Body of pancreas (tissue), 4 donors: ENCODE data around the gene EFCAB6. TPM values are rescaled to one million over a fixed set of nuclear protein-coding genes. Genes with fewer than 3 reads are reported as not detected.

ENCODE experiments used
- ATAC-seq: fragments of 150-250 bp; one replicate; pipeline ENCODE4 v1.9.1; 2016
- DNase-seq, 4 donors: peaks; one replicate each; pipeline ENCODE4 v3.0.0-alpha.2; 2019
- H3K27ac ChIP-seq, 4 donors: fragments of 200-600 bp; sonication (generic); 1 replicate in 3 of 4; 2 replicates in 1 of 4; pipeline versions ENCODE4 v1.5.1 to v1.6.1; 2016 to 2019; ENCODE audit warnings: mild to moderate bottlenecking in 1 of 4, mixed read lengths in 1 of 4, moderate library complexity in 1 of 4
- H3K27me3 ChIP-seq, 2 donors: fragments of 200-600 bp; sonication (generic); one replicate each; pipeline ENCODE4 v1.6.0; 2016; ENCODE audit warnings: mild to moderate bottlenecking in 1 of 2
- H3K36me3 ChIP-seq, 2 donors: fragments of 200-600 bp; sonication (generic); replicated peaks in 1 of 2; 2 replicates each; pipeline ENCODE4 v1.5.1; 2016; ENCODE audit warnings: low read depth in 2 of 2; ENCODE audit not compliant: insufficient read depth in 1 of 2
- H3K4me1 ChIP-seq: fragments of 200-600 bp; sonication (generic); one replicate; pipeline ENCODE4 v1.6.0; 2016
- H3K4me3 ChIP-seq, 2 donors: fragments of 200-600 bp; sonication (generic); 1 replicate in 1 of 2; 2 replicates in 1 of 2; pipeline ENCODE4 v1.5.1; 2016 to 2019
- H3K9me3 ChIP-seq, 3 donors: fragments of 200-600 bp; sonication (generic); 1 replicate in 2 of 3; 2 replicates in 1 of 3; pipeline ENCODE4 v1.5.1; 2016
- POLR2A ChIP-seq, 3 donors: fragments of 450-650 bp; IDR thresholded peaks; one replicate each; pipeline ENCODE4 v1.6.1; 2016; ENCODE audit warnings: antibody characterized with exemption in 3 of 3, mild to moderate bottlenecking in 2 of 3
- WGBS, 2 donors: methylation state at CpG; one replicate each; pipeline ENCODE4 v1.1.5; 2017; 5-methylcytosine and 5-hydroxymethylcytosine counted together
- intact Hi-C: fragments of 100-400 bp; cut with DNase I; formaldehyde crosslinking; loops from one replicate; pipeline ENCODE4 v1.15.1; 2023
- total RNA-seq, 2 donors: library from RNA; depleted of rRNA; stranded (reverse); fragments of >200 nt; gene quantifications; one replicate each; pipeline ENCODE4 v1.1.0, GENCODE V29; 2016
- TF ChIP-seq, protein P1 (sequence below), 7 experiments: fragments of 450-650 bp in 4 of 7; fragments of 200-600 bp in 3 of 7; sonication (generic) in 3 of 7; IDR thresholded peaks; one replicate each; pipeline ENCODE4 v1.5.1; 2016 to 2019; ENCODE audit warnings: antibody characterized with exemption in 7 of 7

The EFCAB6 gene
- total RNA-seq, 2 donors from 2014 or later, result 4.0 to 4.4 TPM

DNA sequence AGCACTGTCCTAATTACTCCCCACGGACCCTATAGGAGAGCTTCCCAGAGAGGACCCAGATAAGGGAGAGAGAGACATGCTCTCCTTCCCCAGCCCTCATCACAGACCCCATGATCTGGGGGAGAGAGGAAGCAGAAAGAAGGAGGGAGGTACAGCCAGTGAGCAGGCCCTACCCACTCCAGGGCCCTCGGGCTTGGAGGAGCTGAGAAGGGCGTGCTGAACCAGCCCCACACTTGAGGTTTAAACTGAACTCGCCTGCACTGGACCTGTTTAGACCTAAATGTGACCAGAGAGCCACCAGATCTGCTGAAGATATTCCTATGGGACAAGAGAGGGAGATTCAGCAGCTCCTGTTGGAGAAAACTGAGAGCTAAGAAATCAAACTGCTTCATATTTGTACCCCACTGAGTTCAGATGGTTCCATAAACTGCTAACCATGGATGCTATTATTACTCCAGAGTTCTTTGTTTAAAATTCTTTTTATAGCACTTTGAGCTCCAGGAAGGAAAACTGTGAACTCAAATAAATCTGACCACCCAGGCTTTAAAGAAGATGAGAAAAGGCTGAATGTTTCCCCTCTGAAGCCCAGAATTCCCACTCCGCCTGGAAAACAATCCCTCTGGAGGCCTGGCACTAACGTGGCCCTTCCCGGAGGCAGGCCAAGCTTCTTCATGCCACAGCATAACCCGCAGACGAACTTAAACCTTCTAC, 67.2 kb downstream of the EFCAB6 start:
- H3K4me3 ChIP-seq, result no peak overlapping the region
- TF ChIP-seq, protein P1, sequence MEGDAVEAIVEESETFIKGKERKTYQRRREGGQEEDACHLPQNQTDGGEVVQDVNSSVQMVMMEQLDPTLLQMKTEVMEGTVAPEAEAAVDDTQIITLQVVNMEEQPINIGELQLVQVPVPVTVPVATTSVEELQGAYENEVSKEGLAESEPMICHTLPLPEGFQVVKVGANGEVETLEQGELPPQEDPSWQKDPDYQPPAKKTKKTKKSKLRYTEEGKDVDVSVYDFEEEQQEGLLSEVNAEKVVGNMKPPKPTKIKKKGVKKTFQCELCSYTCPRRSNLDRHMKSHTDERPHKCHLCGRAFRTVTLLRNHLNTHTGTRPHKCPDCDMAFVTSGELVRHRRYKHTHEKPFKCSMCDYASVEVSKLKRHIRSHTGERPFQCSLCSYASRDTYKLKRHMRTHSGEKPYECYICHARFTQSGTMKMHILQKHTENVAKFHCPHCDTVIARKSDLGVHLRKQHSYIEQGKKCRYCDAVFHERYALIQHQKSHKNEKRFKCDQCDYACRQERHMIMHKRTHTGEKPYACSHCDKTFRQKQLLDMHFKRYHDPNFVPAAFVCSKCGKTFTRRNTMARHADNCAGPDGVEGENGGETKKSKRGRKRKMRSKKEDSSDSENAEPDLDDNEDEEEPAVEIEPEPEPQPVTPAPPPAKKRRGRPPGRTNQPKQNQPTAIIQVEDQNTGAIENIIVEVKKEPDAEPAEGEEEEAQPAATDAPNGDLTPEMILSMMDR (IDR thresholded peaks at IDR 0.05), result no peak
- no peak for TF ChIP-seq POLR2A (IDR thresholded peaks at IDR 0.05)
- H3K27ac ChIP-seq, result no peak overlapping the region
- H3K27me3 ChIP-seq, result no peaks in the 10 kb centered on the region
- no peak for DNase-seq
- intact Hi-C loops, result no loop called here
- ATAC-seq, result no peak
- WGBS, 2 donors, result 69 to 73% methylated on average over 9 of the region's 9 CpGs
- no peaks in the 10 kb centered on the region for H3K4me1 ChIP-seq
- H3K36me3 ChIP-seq, result no peaks in the 10 kb centered on the region
- H3K9me3 ChIP-seq, result no peaks in the 10 kb centered on the region

DNA sequence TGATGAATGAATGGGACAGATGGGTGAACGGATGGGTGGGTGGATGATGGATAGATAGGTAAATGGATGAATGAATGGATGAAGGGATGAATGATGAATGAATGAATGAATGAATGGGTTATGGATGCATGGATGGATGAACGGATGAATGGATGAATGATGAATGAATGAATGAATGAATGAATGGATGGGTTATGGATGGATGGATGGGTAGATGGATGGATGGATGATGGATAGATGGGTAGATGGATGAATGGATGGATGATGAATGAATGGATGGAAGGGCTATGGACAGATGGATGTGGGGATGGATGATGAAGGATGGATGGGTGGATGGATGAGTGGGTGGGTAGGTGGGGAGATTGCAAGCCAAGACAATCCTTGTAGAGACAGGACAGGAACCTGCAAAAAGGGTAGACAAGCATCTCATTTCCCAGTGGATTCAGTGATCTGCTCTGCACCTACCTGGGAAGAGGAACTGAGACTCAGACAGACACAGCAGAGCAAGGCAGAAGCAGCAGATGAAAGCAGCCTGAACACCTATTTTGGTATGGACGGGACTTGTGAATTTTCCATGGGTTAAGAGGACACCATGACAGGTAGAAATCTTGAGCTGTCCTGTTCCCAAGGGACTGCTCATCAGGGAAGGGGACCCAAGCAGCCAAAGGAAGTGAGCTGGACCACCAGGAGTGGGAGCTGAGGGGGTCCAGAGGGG, 68.0 kb downstream of the EFCAB6 start:
- H3K36me3 ChIP-seq, result no peaks in the 10 kb centered on the region
- H3K4me1 ChIP-seq, result no peaks in the 10 kb centered on the region
- 74 to 84% methylated on average over 3 of the region's 3 CpGs for WGBS, 2 donors
- no peak for DNase-seq
- TF ChIP-seq, protein P1 (IDR thresholded peaks at IDR 0.05), result no peak
- TF ChIP-seq POLR2A (IDR thresholded peaks at IDR 0.05), result no peak
- H3K27me3 ChIP-seq, result no peaks in the 10 kb centered on the region
- no peak overlapping the region for H3K4me3 ChIP-seq
- no peaks in the 10 kb centered on the region for H3K9me3 ChIP-seq
- intact Hi-C loops, result no loop called here
- H3K27ac ChIP-seq, result no peak overlapping the region
- no peak for ATAC-seq

DNA sequence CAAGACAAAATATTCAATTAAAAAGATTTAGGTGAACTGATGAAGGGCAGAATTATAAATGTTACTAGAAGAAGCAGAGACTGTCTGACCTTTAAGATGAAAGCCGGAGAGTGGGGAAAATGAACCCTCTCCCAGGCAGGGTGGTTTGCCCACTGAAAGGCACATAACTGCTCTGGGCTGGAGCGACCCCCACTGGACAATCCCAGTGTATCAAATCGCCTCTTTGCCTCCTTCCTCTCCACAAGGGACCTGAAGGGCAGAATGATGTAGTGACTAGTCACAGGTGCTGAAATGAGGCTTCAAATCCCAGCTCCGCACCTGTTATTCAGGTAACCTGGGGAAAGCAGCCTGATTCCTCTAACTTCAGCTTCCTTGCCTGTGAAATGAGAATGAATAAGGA, 69.0 kb downstream of the EFCAB6 start:
- 77 to 79% methylated on average over 4 of the region's 4 CpGs for WGBS, 2 donors

DNA sequence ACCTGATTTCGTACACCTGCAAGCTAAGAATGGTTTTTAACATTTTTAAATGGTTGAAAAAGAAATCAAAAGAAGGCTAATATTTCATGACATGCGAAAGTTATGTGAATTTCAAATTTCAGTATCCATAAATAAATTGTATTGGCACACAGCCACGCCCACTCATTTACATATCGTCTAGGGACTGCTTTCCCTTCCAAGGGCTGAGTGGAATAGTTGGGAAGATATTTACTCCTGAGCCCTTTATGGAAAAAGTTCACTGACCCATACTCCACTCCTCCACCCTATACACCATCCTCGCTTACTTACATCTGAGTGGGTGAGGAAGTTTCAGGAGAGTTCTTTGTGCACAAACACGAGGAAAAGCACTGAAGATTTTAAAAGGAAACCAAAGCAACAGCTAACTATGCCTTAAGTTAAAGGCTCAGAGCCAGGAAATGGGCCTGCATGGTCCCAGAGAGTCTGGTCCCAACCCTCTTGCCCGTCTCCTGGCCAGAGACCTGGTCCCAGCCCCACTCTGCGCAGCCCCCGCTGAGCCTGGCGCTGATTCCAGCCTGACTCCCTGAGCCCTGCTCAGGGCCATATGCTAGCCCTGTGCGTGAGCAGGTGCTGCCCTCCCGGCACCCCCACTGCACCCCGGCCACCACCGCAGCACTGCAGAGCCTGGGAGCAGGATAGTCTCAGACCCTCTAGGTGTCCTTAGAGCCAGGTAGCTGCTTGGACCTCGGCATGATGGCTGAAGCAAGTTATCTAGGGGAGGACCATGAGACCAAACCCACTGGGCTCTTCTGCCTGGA, 69.8 kb downstream of the EFCAB6 start:
- TF ChIP-seq POLR2A (IDR thresholded peaks at IDR 0.05), result no peak
- TF ChIP-seq, protein P1 (IDR thresholded peaks at IDR 0.05), result no peak
- Histone ChIP-seq H3K36me3 (no peaks in the 10 kb centered on the region), H3K27ac (no peak overlapping the region), H3K27me3 (no peaks in the 10 kb centered on the region), H3K9me3 (no peaks in the 10 kb centered on the region), H3K4me3 (no peak overlapping the region), H3K4me1 (no peaks in the 10 kb centered on the region)
- intact Hi-C loops, result no loop called here
- DNase-seq (no peak), ATAC-seq (no peak)
- 83 to 86% methylated on average over 11 to 15 of the region's 15 CpGs for WGBS, 2 donors

More for the DNA sequence above, 69.0 kb downstream of the EFCAB6 start:
- Histone ChIP-seq H3K9me3 (no peaks in the 10 kb centered on the region), H3K27me3 (no peaks in the 10 kb centered on the region), H3K27ac (no peak overlapping the region), H3K36me3 (no peaks in the 10 kb centered on the region), H3K4me1 (no peaks in the 10 kb centered on the region), H3K4me3 (no peak overlapping the region)
- intact Hi-C loops, result no loop called here
- TF ChIP-seq, protein P1 (IDR thresholded peaks at IDR 0.05), result no peak
- no peak for TF ChIP-seq POLR2A (IDR thresholded peaks at IDR 0.05)
- ATAC-seq (no peak), DNase-seq (no peak)
